Measurements from ENCODE around the gene FOXP3. TPM values are rescaled to one million over a fixed set of nuclear protein-coding genes. Genes with fewer than 3 reads are reported as not detected.

The FOXP3 gene
- polyA plus RNA-seq, 3 donors, result 0.10 TPM; not detected in 2

DNA sequence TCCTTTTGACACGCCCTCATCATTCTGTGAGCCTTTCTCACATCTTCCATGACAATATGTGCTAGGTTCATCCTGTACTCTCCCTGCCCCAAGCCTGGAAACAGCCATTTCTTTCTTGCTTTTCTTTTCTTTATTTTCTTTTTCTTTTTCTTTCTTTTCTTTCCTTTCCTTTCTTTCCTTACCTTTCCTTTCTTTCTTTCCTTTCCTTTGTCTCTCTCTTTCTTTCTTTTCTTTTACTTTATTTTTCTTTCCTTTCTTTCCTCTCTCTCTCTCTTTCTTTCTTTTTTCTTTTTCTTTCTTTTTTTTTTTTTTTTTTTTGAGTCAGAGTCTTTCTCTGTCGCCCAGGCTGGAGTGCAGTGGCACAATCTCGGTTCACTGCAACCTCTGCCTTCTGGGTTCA, 19.7 kb upstream of the FOXP3 start:
- no peaks in the 10 kb centered on the region for H3K27me3 ChIP-seq (ENCODE audit: control insufficient read depth in 2 of 2, insufficient read depth in 2 of 2, low read length in 2 of 2)
- no peak overlapping the region for H3K4me3 ChIP-seq (replicated peaks in 1 of 3; ENCODE audit: low read depth in 2 of 3, low read length in 3 of 3)
- intact Hi-C loops (cut with micrococcal nuclease), result loop anchor here in 1 of 2 donors (10.0 kb wide), 1 partner anchor 471 kb away; no protein-coding TSS in a partner anchor
- H3K9ac ChIP-seq (ENCODE audit: insufficient read depth, low read length, poor library complexity, severe bottlenecking), result no peak overlapping the region
- no peaks in the 10 kb centered on the region for H3K9me3 ChIP-seq (replicated peaks in 1 of 2; ENCODE audit: control insufficient read depth in 1 of 2, insufficient read depth in 1 of 2, low read length in 2 of 2)
- peaks cover 0 to 3% of the 10 kb centered on the region in 2 donors for H3K36me3 Mint-ChIP-seq
- H3K36me3 ChIP-seq (replicated peaks in 1 of 2; ENCODE audit: control insufficient read depth in 1 of 2, insufficient read depth in 2 of 2, low read length in 2 of 2), result no peaks in the 10 kb centered on the region
- no peak overlapping the region for H3K27ac Mint-ChIP-seq
- no CpG with 5 or more reads among the region's 3 CpGs for WGBS (ENCODE audit: insufficient coverage)
- TF ChIP-seq, protein P1, sequence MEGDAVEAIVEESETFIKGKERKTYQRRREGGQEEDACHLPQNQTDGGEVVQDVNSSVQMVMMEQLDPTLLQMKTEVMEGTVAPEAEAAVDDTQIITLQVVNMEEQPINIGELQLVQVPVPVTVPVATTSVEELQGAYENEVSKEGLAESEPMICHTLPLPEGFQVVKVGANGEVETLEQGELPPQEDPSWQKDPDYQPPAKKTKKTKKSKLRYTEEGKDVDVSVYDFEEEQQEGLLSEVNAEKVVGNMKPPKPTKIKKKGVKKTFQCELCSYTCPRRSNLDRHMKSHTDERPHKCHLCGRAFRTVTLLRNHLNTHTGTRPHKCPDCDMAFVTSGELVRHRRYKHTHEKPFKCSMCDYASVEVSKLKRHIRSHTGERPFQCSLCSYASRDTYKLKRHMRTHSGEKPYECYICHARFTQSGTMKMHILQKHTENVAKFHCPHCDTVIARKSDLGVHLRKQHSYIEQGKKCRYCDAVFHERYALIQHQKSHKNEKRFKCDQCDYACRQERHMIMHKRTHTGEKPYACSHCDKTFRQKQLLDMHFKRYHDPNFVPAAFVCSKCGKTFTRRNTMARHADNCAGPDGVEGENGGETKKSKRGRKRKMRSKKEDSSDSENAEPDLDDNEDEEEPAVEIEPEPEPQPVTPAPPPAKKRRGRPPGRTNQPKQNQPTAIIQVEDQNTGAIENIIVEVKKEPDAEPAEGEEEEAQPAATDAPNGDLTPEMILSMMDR (IDR thresholded peaks at IDR 0.05), result no peak
- no peaks in the 10 kb centered on the region for H4K20me1 ChIP-seq (ENCODE audit: insufficient read depth, low read length)
- H3K4me1 Mint-ChIP-seq, result no peaks in the 10 kb centered on the region
- no peak overlapping the region for H3K4me3 Mint-ChIP-seq
- H2AFZ ChIP-seq (ENCODE audit: insufficient read depth, low read depth, low read length, poor library complexity, severe bottlenecking), result no peak overlapping the region
- no peaks in the 10 kb centered on the region for H3K4me1 ChIP-seq (ENCODE audit: control insufficient read depth in 1 of 2, insufficient read depth in 2 of 2, low read length in 2 of 2)
- no peak overlapping the region for H3K27ac ChIP-seq (ENCODE audit: low read depth in 1 of 2, low read length in 2 of 2)
- DNase-seq, result no peak
- H3K79me2 ChIP-seq (ENCODE audit: insufficient read depth, low read length), result no peaks in the 10 kb centered on the region
- H3K4me2 ChIP-seq (replicated peaks; ENCODE audit: extremely low read depth, low read length, poor library complexity, severe bottlenecking), result no peak overlapping the region
- peaks cover 0 to 3% (median 0%) of the 10 kb centered on the region in 7 donors for H3K9me3 Mint-ChIP-seq
- peaks cover 0 to 5% (median 0%) of the 10 kb centered on the region in 3 donors for H3K27me3 Mint-ChIP-seq (ENCODE audit: low read depth in 3 of 3)

DNA sequence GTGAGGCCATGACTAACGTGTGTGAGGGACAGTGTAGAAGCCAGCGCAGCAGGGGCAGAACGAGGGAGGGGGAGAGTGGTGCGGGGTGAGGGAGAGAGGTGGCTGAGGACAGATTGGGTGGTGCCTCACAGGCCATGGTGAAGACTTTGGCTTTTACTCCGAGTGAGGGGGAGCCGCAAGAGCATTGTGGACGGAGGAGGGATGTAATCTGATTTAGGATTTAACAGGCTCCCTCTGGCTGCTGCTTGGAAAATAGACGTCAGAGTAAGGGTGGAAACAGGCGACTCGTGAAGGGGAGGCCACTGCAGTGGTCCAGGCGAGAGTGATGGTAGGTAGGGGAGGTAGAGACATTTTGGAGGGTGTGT, 18.1 kb upstream of the FOXP3 start:
- Histone ChIP-seq H2AFZ (ENCODE audit: insufficient read depth, low read depth, low read length, poor library complexity, severe bottlenecking) (no peak overlapping the region), H3K27me3 (ENCODE audit: control insufficient read depth in 2 of 2, insufficient read depth in 2 of 2, low read length in 2 of 2) (no peaks in the 10 kb centered on the region), H3K9ac (ENCODE audit: insufficient read depth, low read length, poor library complexity, severe bottlenecking) (no peak overlapping the region), H3K79me2 (ENCODE audit: insufficient read depth, low read length) (no peaks in the 10 kb centered on the region), H3K27ac (ENCODE audit: low read depth in 1 of 2, low read length in 2 of 2) (no peak overlapping the region), H3K4me3 (replicated peaks in 1 of 3; ENCODE audit: low read depth in 2 of 3, low read length in 3 of 3) (no peak overlapping the region), H3K4me1 (ENCODE audit: control insufficient read depth in 1 of 2, insufficient read depth in 2 of 2, low read length in 2 of 2) (no peaks in the 10 kb centered on the region), H3K9me3 (replicated peaks in 1 of 2; ENCODE audit: control insufficient read depth in 1 of 2, insufficient read depth in 1 of 2, low read length in 2 of 2) (no peaks in the 10 kb centered on the region), H3K36me3 (replicated peaks in 1 of 2; ENCODE audit: control insufficient read depth in 1 of 2, insufficient read depth in 2 of 2, low read length in 2 of 2) (no peaks in the 10 kb centered on the region), H3K4me2 (replicated peaks; ENCODE audit: extremely low read depth, low read length, poor library complexity, severe bottlenecking) (no peak overlapping the region), H4K20me1 (ENCODE audit: insufficient read depth, low read length) (no peaks in the 10 kb centered on the region)
- H3K27ac Mint-ChIP-seq, result peak overlapping the region in 1 of 7 donors; percentile 55
- TF ChIP-seq, protein P1 (IDR thresholded peaks at IDR 0.05), result no peak
- intact Hi-C loops (cut with micrococcal nuclease), result loop anchor here in 1 of 2 donors (10.0 kb wide), 1 partner anchor 472 kb away; no protein-coding TSS in a partner anchor
- 100% methylated on average over 2 of the region's 11 CpGs for WGBS (ENCODE audit: insufficient coverage)
- peaks cover 0 to 5% (median 0%) of the 10 kb centered on the region in 3 donors for H3K27me3 Mint-ChIP-seq (ENCODE audit: low read depth in 3 of 3)
- H3K36me3 Mint-ChIP-seq, result peaks cover 0 to 3% of the 10 kb centered on the region in 2 donors
- DNase-seq, result no peak
- H3K9me3 Mint-ChIP-seq, result peaks cover 0 to 3% (median 0%) of the 10 kb centered on the region in 7 donors
- peaks cover 2% of the 10 kb centered on the region for H3K4me1 Mint-ChIP-seq
- H3K4me3 Mint-ChIP-seq, result no peak overlapping the region

Data from CD14-positive monocyte (primary cell).